KG1 (cell line): Measurements from ENCODE around the gene DNAJB13.
A peak's percentile ranks its signal among the peaks of the same experiment; 100 is the strongest.

ENCODE experiments used
- DNase-seq: peaks from one replicate; lab custom pipeline; 2025; lab: John Stamatoyannopoulos, UW

Gene DNAJB13

GRCh38 chr11:74000307-74001133 lies 49.7 kb downstream of the DNAJB13 start:
- DNase-seq, result no peak

GRCh38 chr11:74001822-74002286 lies 51.0 kb downstream of the DNAJB13 start:
- DNase-seq, result no peak

- no peak for DNase-seq
Observed at GRCh38 chr11:74002832-74003231, 52.0 kb downstream of the DNAJB13 start.

- no peak for DNase-seq
Observed at GRCh38 chr11:74004046-74004695, 53.3 kb downstream of the DNAJB13 start.

- no peak for DNase-seq
Observed at GRCh38 chr11:74004759-74005615, 54.2 kb downstream of the DNAJB13 start.

GRCh38 chr11:74005721-74006517 lies 55.1 kb downstream of the DNAJB13 start:
- DNase-seq, result no peak

GRCh38 chr11:74006743-74007304 lies 56.0 kb downstream of the DNAJB13 start:
- no peak for DNase-seq

GRCh38 chr11:74007691-74008372 lies 57.0 kb downstream of the DNAJB13 start:
- no peak for DNase-seq

GRCh38 chr11:74008373-74009229 lies 57.8 kb downstream of the DNAJB13 start, which contains the start of gene UCP3:
Gene UCP3 (minus strand): TSS chr11:74009085. CDS start chr11:74007042, 2,043 bp downstream.
- no peak for DNase-seq

GRCh38 chr11:74009230-74009547 lies 58.4 kb downstream of the DNAJB13 start:
- DNase-seq, result no peak

GRCh38 chr11:74009675-74010305 lies 59.0 kb downstream of the DNAJB13 start:
- DNase-seq, result no peak

GRCh38 chr11:74010306-74011300 lies 59.8 kb downstream of the DNAJB13 start:
- no peak for DNase-seq

GRCh38 chr11:74011360-74012073 lies 60.7 kb downstream of the DNAJB13 start:
- DNase-seq, result peak; percentile 37

- no peak for DNase-seq
Observed at GRCh38 chr11:74012074-74012809, 61.4 kb downstream of the DNAJB13 start.

- DNase-seq, result no peak
Observed at GRCh38 chr11:74013141-74013540, 62.3 kb downstream of the DNAJB13 start.

GRCh38 chr11:74014880-74015279 lies 64.1 kb downstream of the DNAJB13 start:
- DNase-seq, result no peak
